Stomach (tissue), 9 donors: Measurements from ENCODE around the gene FAM217B. TPM values are rescaled to one million over a fixed set of nuclear protein-coding genes. Genes with fewer than 3 reads are reported as not detected.

Experiments
- DNase-seq, 2 donors: peaks; one replicate each; pipeline versions ENCODE4 v3.0.0 to v3.0.0-alpha.2; 2013 to 2019
- H3K27ac ChIP-seq, 5 donors: fragments of 200-600 bp in 4 of 5; sonication (generic) in 4 of 5; one replicate each; pipeline ENCODE4 v1.5.1; 2013 to 2019; ENCODE audit warnings: mild to moderate bottlenecking in 1 of 5, moderate library complexity in 1 of 5
- H3K27me3 ChIP-seq, 3 donors: fragments of 200-600 bp; sonication (generic); one replicate each; pipeline ENCODE4 v1.5.1; 2017 to 2019; ENCODE audit warnings: mixed run types in 1 of 3
- H3K36me3 ChIP-seq, 4 donors: fragments of 200-600 bp; sonication (generic); 1 replicate in 3 of 4; 2 replicates in 1 of 4; pipeline ENCODE4 v1.5.1; 2016 to 2019
- H3K4me1 ChIP-seq, 4 donors: fragments of 200-600 bp; sonication (generic); one replicate each; pipeline ENCODE4 v1.5.1; 2016 to 2019
- H3K4me3 ChIP-seq, 4 donors: fragments of 200-600 bp; sonication (generic) in 3 of 4; one replicate each; pipeline ENCODE4 v1.5.1; 2016 to 2019; ENCODE audit warnings: mild to moderate bottlenecking in 1 of 4
- H3K9me3 ChIP-seq, 4 donors: fragments of 200-600 bp; sonication (generic); one replicate each; pipeline ENCODE4 v1.5.1; 2016 to 2019
- CTCF ChIP-seq, 7 experiments: fragments of 450-650 bp in 4 of 7; fragments of 200-600 bp in 3 of 7; sonication (generic) in 3 of 7; IDR thresholded peaks; one replicate each; pipeline ENCODE4 v1.5.1; 2016 to 2019; ENCODE audit warnings: antibody characterized with exemption in 7 of 7, control low read depth in 2 of 7, mild to moderate bottlenecking in 1 of 7
- EP300 ChIP-seq: sonication (generic); formaldehyde crosslinking; IDR thresholded peaks from one replicate; pipeline ENCODE4 v1.6.1; 2017; ENCODE audit warnings: antibody characterized with exemption
- POLR2A ChIP-seq, 4 donors: fragments of 450-650 bp; IDR thresholded peaks; one replicate each; pipeline ENCODE4 v1.6.1; 2016; ENCODE audit warnings: antibody characterized with exemption in 4 of 4, control low read depth in 2 of 4, mild to moderate bottlenecking in 1 of 4, moderate library complexity in 1 of 4
- POLR2AphosphoS5 ChIP-seq, 3 donors: sonication (generic); formaldehyde crosslinking; IDR thresholded peaks; one replicate each; pipeline ENCODE4 v1.6.1; 2016; ENCODE audit warnings: antibody characterized with exemption in 3 of 3
- WGBS, 5 donors: extraction: QIAGEN DNeasy Blood & Tissue Kit in 3 of 5; methylation state at CpG; one replicate each; pipeline versions ENCODE4 v1.1.5 to v1.1.7; 2013 to 2018; 5-methylcytosine and 5-hydroxymethylcytosine counted together
- intact Hi-C: fragments of 100-400 bp; cut with DNase I; formaldehyde crosslinking; loops from one replicate; pipeline ENCODE4 v1.15.1; 2023; ENCODE audit warnings: low total_unique reads
- polyA plus RNA-seq, 3 donors: library from polyadenylated mRNA; stranded (reverse); fragments of 200-250 nt; gene quantifications; one replicate each; pipeline ENCODE4 v1.2.3, GENCODE V29; 2013
- total RNA-seq, 5 donors: library from RNA; depleted of rRNA; stranded (reverse); fragments of >200 nt; gene quantifications; one replicate each; pipeline versions ENCODE4 v1.1.0 to v1.2.3, GENCODE V29; 2014 to 2016
- donor health status: healthy with polysubstance abuse.
- donor health status: Bipolar disorder and iron deficiency.
- donor health status: healthy.

FAM217B gene
- total and polyA plus RNA-seq, 8 donors: 1.6 to 17.9 (median 2.9) TPM

GRCh38 chr20:59938221-59938620, 2.0 kb upstream of the FAM217B start:
- Histone ChIP-seq H3K27ac (peak overlapping the region in 4 of 5 donors; percentile 2 to 99 (median 94)), H3K9me3 (no peaks in the 10 kb centered on the region), H3K27me3 (no peaks in the 10 kb centered on the region), H3K36me3 (peaks cover 0 to 10% (median 7%) of the 10 kb centered on the region in 4 donors), H3K4me3 (peak overlapping the region in 3 of 4 donors; percentile 67 to 81 (median 78)), H3K4me1 (peaks cover 31 to 80% (median 60%) of the 10 kb centered on the region in 4 donors)
- DNase-seq: no peak
- intact Hi-C loops: no loop called here
- 41 to 52% (median 50%) methylated on average over 4 of the region's 4 CpGs for WGBS, 5 donors
- TF ChIP-seq CTCF (IDR thresholded peaks at IDR 0.05) (no peak), EP300 (no peak), POLR2AphosphoS5 (IDR thresholded peaks at IDR 0.05) (no peak), POLR2A (IDR thresholded peaks at IDR 0.05) (no peak)

- H3K4me3 ChIP-seq: peak overlapping the region; percentile 63 to 81 (median 72)
- H3K27ac ChIP-seq: peak overlapping the region in 4 of 5 donors; percentile 1 to 99 (median 94)
- H3K27me3 ChIP-seq: no peaks in the 10 kb centered on the region
- H3K9me3 ChIP-seq: no peaks in the 10 kb centered on the region
- TF ChIP-seq EP300 (no peak), POLR2AphosphoS5 (IDR thresholded peaks at IDR 0.05) (no peak), CTCF (IDR thresholded peaks at IDR 0.05) (no peak), POLR2A (IDR thresholded peaks at IDR 0.05) (no peak)
- peaks cover 29 to 76% (median 56%) of the 10 kb centered on the region in 4 donors for H3K4me1 ChIP-seq
- peaks cover under 1 to 15% (median 12%) of the 10 kb centered on the region in 4 donors for H3K36me3 ChIP-seq
- 75 to 80% (median 76%) methylated on average over 7 of the region's 7 CpGs for WGBS, 5 donors
- intact Hi-C loops: no loop called here
- no peak for DNase-seq
Measured at GRCh38 chr20:59938696-59939051, 1.5 kb upstream of the FAM217B start.

- 43 to 88% (median 45%) methylated on average over 43 to 104 of the region's 104 CpGs for WGBS, 5 donors
- intact Hi-C loops: no loop called here
- Histone ChIP-seq H3K36me3 (peaks cover 7 to 21% (median 18%) of the 10 kb centered on the region in 4 donors), H3K27me3 (no peaks in the 10 kb centered on the region), H3K4me1 (peaks cover 29 to 70% (median 54%) of the 10 kb centered on the region in 4 donors), H3K27ac (peak overlapping the region; percentile 93 to 99 (median 94)), H3K9me3 (no peaks in the 10 kb centered on the region), H3K4me3 (peak overlapping the region; percentile 63 to 81 (median 72))
- TF ChIP-seq CTCF (IDR thresholded peaks at IDR 0.05): no peak
- TF ChIP-seq POLR2AphosphoS5 (IDR thresholded peaks at IDR 0.05): no peak
- no peak for TF ChIP-seq POLR2A (IDR thresholded peaks at IDR 0.05)
- no peak for TF ChIP-seq EP300
- DNase-seq: peak in 1 of 2 donors; percentile 67
Measured at GRCh38 chr20:59939052-59939878, 924 bp upstream of the FAM217B start.

- H3K27me3 ChIP-seq: no peaks in the 10 kb centered on the region
- H3K27ac ChIP-seq: peak overlapping the region; percentile 93 to 99 (median 94)
- peak; percentile 48 to 67 for DNase-seq
- peak overlapping the region; percentile 63 to 81 (median 72) for H3K4me3 ChIP-seq
- no peaks in the 10 kb centered on the region for H3K9me3 ChIP-seq
- WGBS, 5 donors: 0% methylated on average over 7 to 24 of the region's 24 CpGs
- intact Hi-C loops: no loop called here
- TF ChIP-seq EP300 (no peak), POLR2A (IDR thresholded peaks at IDR 0.05) (no peak), CTCF (IDR thresholded peaks at IDR 0.05) (no peak), POLR2AphosphoS5 (IDR thresholded peaks at IDR 0.05) (no peak)
- peaks cover 12 to 26% (median 23%) of the 10 kb centered on the region in 4 donors for H3K36me3 ChIP-seq
- H3K4me1 ChIP-seq: peaks cover 29 to 66% (median 52%) of the 10 kb centered on the region in 4 donors
Measured at GRCh38 chr20:59939879-59940128, 385 bp upstream of the FAM217B start.
